ENCODE data around the gene RUNDC1.
"Not testable (repeated sequence)": the region's sequence is repeated elsewhere in the genome, so short reads cannot be mapped to it uniquely, and the experiment has no call there.

RUNDC1 gene

GRCh38 chr17:42980274-42980765, at the start of gene RUNDC1:
TSS of gene RUNDC1 (plus strand) at chr17:42980565. CDS start at chr17:42980577, 12 bp downstream.
- DNase-seq, result peak; percentile 62

- DNase-seq, result no peak
These were observed 42.4 kb upstream of the RUNDC1 start for GRCh38 chr17:42937712-42938596.

- DNase-seq, result no peak
These were observed 36.2 kb upstream of the RUNDC1 start for GRCh38 chr17:42944211-42944610.

GRCh38 chr17:42946812-42947211, 33.6 kb upstream of the RUNDC1 start:
- no peak for DNase-seq

- no peak for DNase-seq
These were observed 30.2 kb upstream of the RUNDC1 start for GRCh38 chr17:42950044-42950783.

GRCh38 chr17:42953669-42954068, 26.7 kb upstream of the RUNDC1 start:
- no peak for DNase-seq

- peak; percentile 85 for DNase-seq
These were observed 16.0 kb upstream of the RUNDC1 start, which contains the start of gene AARSD1 for GRCh38 chr17:42964161-42964932. TSS of gene AARSD1 (minus strand) at chr17:42964454. CDS start at chr17:42964440, 14 bp downstream.

GRCh38 chr17:42967925-42968324, 12.4 kb upstream of the RUNDC1 start:
- DNase-seq, result no peak

- no peak for DNase-seq
These were observed 11.3 kb upstream of the RUNDC1 start for GRCh38 chr17:42969001-42969581.

GRCh38 chr17:42971589-42971988, 8.8 kb upstream of the RUNDC1 start:
- no peak for DNase-seq

GRCh38 chr17:42973323-42973722, 7.0 kb upstream of the RUNDC1 start:
- DNase-seq, result not testable (repeated sequence)

GRCh38 chr17:42975265-42975664, 5.1 kb upstream of the RUNDC1 start:
- no peak for DNase-seq

- not testable (repeated sequence) for DNase-seq
These were observed 4.7 kb upstream of the RUNDC1 start for GRCh38 chr17:42975701-42976100.

GRCh38 chr17:42979511-42980273, 673 bp upstream of the RUNDC1 start, which contains the start of gene PTGES3L:
TSS of gene PTGES3L (minus strand) at chr17:42980080. CDS start at chr17:42980053, 27 bp downstream.
- DNase-seq, result peak; percentile 32

GRCh38 chr17:42980766-42981397, 517 bp downstream of the RUNDC1 start:
- no peak for DNase-seq

GRCh38 chr17:42982266-42982665, 1.9 kb downstream of the RUNDC1 start:
- no peak for DNase-seq

GRCh38 chr17:42985225-42985624, 4.9 kb downstream of the RUNDC1 start:
- DNase-seq, result no peak

- no peak for DNase-seq
These were observed 8.8 kb downstream of the RUNDC1 start for GRCh38 chr17:42989141-42989540.

- no peak for DNase-seq
These were observed 9.6 kb downstream of the RUNDC1 start for GRCh38 chr17:42989726-42990652.

- no peak for DNase-seq
These were observed 11.1 kb downstream of the RUNDC1 start for GRCh38 chr17:42991471-42991870.
